Medulla oblongata (tissue), 1 donor: Measurements from ENCODE around the gene TBC1D21.
A peak's percentile ranks its signal among the peaks of the same experiment; 100 is the strongest.
"Not testable (repeated sequence)": the region's sequence is repeated elsewhere in the genome, so short reads cannot be mapped to it uniquely, and the experiment has no call there.

Experiments
- DNase-seq: peaks from one replicate; pipeline ENCODE4 v3.0.0-alpha.2; 2015; ENCODE audit errors: extremely low spot score

TBC1D21 gene

GRCh38 chr15:73928971-73929627, 55.7 kb downstream of the TBC1D21 start:
- DNase-seq = no peak

DNA sequence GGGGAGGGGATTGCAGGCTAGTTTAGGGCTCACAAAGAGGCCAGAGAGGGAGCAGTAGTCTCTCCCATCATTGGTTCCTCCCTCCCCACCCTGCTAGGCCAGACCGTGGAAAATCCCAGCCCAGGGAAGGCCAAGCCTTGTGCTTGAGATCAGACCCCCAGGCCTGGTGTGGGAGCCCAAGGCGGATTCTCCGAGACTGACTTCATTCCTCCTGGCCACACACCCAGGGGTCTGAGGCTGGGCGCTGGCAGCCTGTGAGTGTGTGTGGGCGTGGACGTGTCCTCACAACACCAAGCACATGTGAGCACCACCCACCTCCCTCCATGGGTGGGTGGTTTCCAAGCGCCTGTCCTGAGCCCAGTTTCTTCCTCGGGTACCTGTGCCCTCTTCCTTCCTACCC, 57.0 kb downstream of the TBC1D21 start:
- DNase-seq = no peak

- DNase-seq = peak; percentile 55
Measured at GRCh38 chr15:73930790-73931281, 57.5 kb downstream of the TBC1D21 start.

GRCh38 chr15:73931441-73931840, 58.1 kb downstream of the TBC1D21 start:
- no peak for DNase-seq

DNA sequence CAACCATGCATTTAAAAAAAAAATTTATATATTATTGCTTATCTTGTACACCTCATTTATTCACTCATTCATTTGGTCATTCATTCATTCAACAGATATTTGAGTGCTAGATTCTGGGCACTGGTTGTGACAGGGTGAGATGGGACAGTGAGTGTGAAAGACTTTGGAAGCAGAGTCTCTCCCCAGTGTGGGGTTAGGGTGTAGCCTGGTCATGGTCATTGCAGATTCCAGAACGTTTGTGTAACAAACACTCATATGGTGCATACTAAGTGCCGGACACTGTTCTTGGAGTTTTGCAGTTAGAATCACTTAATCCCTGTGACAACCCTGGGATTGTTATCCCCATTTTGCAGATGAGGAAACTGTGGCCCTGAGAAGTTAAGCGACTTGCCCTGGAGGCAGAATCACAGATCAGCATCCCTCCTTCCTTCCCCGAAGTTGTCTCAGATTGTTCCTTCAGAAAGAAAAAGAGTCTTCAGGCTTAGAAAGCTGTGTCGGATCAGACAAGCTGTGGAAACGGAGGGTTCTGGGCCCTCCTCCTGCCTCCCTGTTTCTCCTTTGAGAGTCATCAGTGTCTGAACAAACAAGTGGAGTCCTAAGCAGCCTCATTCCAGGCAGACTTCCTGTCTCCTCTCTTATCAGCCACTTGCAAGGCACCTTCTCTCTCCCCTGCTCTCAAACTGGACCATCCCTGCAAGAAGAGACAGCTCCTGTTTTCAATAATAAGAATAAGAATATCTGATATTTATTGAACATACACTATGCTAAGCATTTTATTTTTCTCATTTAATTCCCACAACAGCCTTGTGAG, 59.2 kb downstream of the TBC1D21 start:
- DNase-seq = no peak

GRCh38 chr15:73934281-73934680, 60.9 kb downstream of the TBC1D21 start:
- DNase-seq = no peak

DNA sequence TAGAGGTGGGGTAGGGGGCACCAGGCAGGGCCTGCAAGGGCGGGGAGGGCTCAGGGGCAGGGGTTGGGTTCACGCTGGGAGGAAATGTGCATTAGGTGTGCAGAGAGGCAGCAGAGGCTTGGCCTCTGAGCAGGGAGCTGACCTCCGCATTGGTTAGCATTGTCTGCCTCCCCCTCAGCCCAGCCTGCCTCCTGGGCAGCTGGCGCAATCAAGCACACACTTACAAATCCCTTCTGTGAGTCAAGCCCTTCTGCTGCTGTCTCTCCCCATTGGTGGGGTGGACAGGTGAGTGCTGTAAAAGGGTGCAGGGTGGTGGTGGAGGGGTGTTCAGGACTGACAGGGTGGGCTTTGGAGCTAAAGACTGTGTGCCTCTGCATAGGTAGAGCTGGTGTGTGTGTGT, 62.2 kb downstream of the TBC1D21 start:
- no peak for DNase-seq

GRCh38 chr15:73936181-73936580, 62.8 kb downstream of the TBC1D21 start:
- peak; percentile 30 for DNase-seq

DNA sequence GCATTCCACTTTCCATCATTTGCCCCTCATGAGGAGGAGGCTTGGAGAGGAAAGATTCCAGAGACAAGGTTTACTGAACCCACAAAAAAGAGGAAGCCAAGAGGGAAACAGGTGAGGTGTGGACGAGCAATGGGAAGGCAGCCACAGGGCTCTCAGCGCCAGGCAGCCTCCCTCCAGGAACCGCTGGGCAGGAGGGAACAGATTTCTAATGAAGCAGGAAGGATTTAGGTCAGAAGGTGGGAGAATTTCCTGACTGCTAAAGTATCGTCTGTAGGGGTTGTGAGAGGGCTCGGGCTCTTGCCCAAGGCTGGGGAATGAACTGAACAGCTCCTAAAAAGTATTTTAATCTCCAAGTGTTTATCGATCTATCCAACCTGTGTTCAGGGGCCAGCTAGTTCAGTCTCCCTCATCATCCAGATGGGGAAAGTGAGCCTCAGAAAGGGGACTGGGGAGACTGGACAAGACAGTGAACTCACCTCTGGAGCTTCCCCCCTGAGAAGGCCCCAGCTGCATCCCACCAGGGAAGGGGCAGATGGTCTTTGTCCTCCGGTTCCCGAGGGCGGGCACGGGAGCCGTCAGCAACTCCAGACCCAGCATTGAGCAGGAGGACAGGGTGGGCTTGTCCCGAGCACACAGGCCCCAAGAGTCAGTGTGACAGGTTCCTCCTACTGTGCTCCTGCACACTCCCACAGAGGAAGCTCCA, 63.4 kb downstream of the TBC1D21 start:
- no peak for DNase-seq

DNA sequence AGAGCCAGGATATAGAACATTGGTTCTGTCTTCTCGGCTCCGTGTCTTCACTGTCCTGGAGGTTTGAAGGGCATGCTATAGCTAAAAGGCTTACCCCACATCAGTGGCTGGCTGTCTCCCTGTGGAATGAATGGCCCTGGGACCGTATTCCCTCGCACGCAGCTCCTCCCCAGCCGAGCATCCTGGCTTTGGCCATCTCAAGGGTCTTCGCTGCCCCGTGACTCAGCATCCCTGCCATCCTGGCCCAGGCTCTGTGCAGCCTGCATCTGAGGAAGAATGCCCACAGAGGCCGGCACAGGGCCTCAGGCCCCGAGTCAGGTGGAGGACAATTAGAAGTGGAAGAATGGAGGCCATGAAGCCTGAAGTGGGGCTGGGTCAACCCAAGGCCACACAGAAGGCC, 63.9 kb downstream of the TBC1D21 start:
- DNase-seq = no peak

DNA sequence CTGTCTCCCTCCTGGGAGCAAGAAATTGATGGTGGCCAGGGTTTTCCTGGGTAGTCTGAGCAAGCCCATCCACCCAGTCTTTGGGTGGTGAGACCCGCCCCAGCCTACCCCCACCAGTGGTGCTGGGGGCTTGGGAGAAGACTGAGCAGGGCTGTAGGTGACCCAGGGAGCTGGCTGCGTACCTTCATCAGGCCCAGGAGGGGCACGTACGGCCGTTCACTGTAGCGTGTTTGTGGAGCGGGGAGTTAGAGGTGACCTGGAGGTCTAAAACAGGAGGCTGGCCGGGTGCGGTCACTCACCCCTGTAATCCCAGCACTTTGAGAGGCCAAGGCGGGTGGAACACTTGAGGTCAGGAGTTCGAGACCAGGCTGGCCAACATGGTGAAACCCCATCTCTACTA, 64.4 kb downstream of the TBC1D21 start:
- no peak for DNase-seq

DNA sequence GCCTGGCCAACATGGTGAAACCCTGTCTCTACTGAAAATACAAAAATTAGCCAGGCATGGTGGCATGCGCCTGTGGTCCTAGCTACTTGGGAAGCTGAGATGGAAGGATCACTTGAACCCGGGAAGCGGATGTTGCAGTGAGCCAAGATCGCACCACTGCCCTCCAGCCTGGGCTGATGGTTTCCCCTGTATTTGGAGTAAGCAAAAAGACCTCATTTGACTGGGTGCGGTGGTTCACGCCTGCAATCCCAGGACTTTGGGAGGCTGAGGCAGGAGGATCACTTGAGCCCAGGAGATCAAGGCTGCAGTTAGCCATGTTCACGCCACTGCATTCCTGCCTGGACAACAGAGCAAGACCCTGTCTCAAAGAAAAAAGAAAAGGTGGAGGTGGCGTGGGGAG, 65.2 kb downstream of the TBC1D21 start:
- not testable (repeated sequence) for DNase-seq
